Activated T-helper 17 cell treated with anti-CD3 and anti-CD28 coated beads, Interleukin-2, amount 50 U/mL, for 72 hours (primary cell): ENCODE measurements around the gene FAM163A. TPM values are rescaled to one million over a fixed set of nuclear protein-coding genes. Genes with fewer than 3 reads are reported as not detected.
"Not testable (repeated sequence)": the region's sequence is repeated elsewhere in the genome, so short reads cannot be mapped to it uniquely, and the experiment has no call there.

Source experiments
- ATAC-seq: fragments of 150-1000 bp; cut with Tn5 transposase; replicated peaks from 2 replicates; pipeline ENCODE4 v1.10.0; 2021; ENCODE audit warnings: mild to moderate bottlenecking, moderate library complexity
- H3K27ac Mint-ChIP-seq: one replicate; pipeline ENCODE4 v1.8.0; 2022; ENCODE audit warnings: mixed read lengths
- H3K27me3 Mint-ChIP-seq: one replicate; pipeline ENCODE4 v1.8.0; 2022; ENCODE audit warnings: mixed read lengths
- H3K36me3 Mint-ChIP-seq: one replicate; pipeline ENCODE4 v1.8.0; 2022; ENCODE audit warnings: low read depth, mild to moderate bottlenecking, mixed read lengths
- H3K4me1 Mint-ChIP-seq: one replicate; pipeline ENCODE4 v1.8.0; 2022; ENCODE audit warnings: mixed read lengths
- H3K4me3 Mint-ChIP-seq: one replicate; pipeline ENCODE4 v1.8.0; 2022; ENCODE audit warnings: mild to moderate bottlenecking, mixed read lengths
- H3K9me3 Mint-ChIP-seq: one replicate; pipeline ENCODE4 v1.8.0; 2022; ENCODE audit warnings: mixed read lengths
- total RNA-seq, 2 donors: library from RNA; stranded (reverse); gene quantifications; one replicate each; pipeline ENCODE4 v1.2.3, GENCODE V29; 2022

FAM163A gene
- total RNA-seq, 2 donors from 2014 or later: not detected

GRCh38 chr1:179794146-179794545 is 51.1 kb downstream of the FAM163A start:
- H3K4me3 Mint-ChIP-seq: no peak overlapping the region
- H3K27me3 Mint-ChIP-seq: peaks cover 4% of the 10 kb centered on the region
- no peak overlapping the region for H3K27ac Mint-ChIP-seq
- no peak for ATAC-seq
- no peaks in the 10 kb centered on the region for H3K4me1 Mint-ChIP-seq
- no peaks in the 10 kb centered on the region for H3K36me3 Mint-ChIP-seq
- no peaks in the 10 kb centered on the region for H3K9me3 Mint-ChIP-seq

GRCh38 chr1:179794669-179795068 is 51.6 kb downstream of the FAM163A start:
- no peaks in the 10 kb centered on the region for H3K9me3 Mint-ChIP-seq
- H3K4me3 Mint-ChIP-seq: no peak overlapping the region
- peaks cover 4% of the 10 kb centered on the region for H3K27me3 Mint-ChIP-seq

GRCh38 chr1:179798213-179798863 is 55.2 kb downstream of the FAM163A start:
- ATAC-seq: no peak
- Mint-ChIP-seq H3K27ac (no peak overlapping the region), H3K27me3 (peaks cover 4% of the 10 kb centered on the region), H3K36me3 (no peaks in the 10 kb centered on the region), H3K4me1 (no peaks in the 10 kb centered on the region), H3K9me3 (no peaks in the 10 kb centered on the region), H3K4me3 (no peak overlapping the region)

More at GRCh38 chr1:179794669-179795068, 51.6 kb downstream of the FAM163A start:
- H3K4me1 Mint-ChIP-seq: no peaks in the 10 kb centered on the region
- no peak overlapping the region for H3K27ac Mint-ChIP-seq
- H3K36me3 Mint-ChIP-seq: no peaks in the 10 kb centered on the region
- no peak for ATAC-seq

GRCh38 chr1:179798864-179799516 is 55.9 kb downstream of the FAM163A start:
- peaks cover 5% of the 10 kb centered on the region for H3K27me3 Mint-ChIP-seq
- no peak overlapping the region for H3K4me3 Mint-ChIP-seq
- H3K36me3 Mint-ChIP-seq: no peaks in the 10 kb centered on the region
- no peak for ATAC-seq
- no peak overlapping the region for H3K27ac Mint-ChIP-seq
- no peaks in the 10 kb centered on the region for H3K9me3 Mint-ChIP-seq
- no peaks in the 10 kb centered on the region for H3K4me1 Mint-ChIP-seq

- Mint-ChIP-seq H3K27me3 (peaks cover 6% of the 10 kb centered on the region), H3K4me1 (no peaks in the 10 kb centered on the region), H3K36me3 (no peaks in the 10 kb centered on the region), H3K27ac (no peak overlapping the region), H3K4me3 (no peak overlapping the region), H3K9me3 (no peaks in the 10 kb centered on the region)
- no peak for ATAC-seq
Observed at GRCh38 chr1:179800481-179800880, 57.4 kb downstream of the FAM163A start.

- no peaks in the 10 kb centered on the region for H3K36me3 Mint-ChIP-seq
- H3K4me1 Mint-ChIP-seq: no peaks in the 10 kb centered on the region
- no peak overlapping the region for H3K27ac Mint-ChIP-seq
- peaks cover 6% of the 10 kb centered on the region for H3K27me3 Mint-ChIP-seq
- ATAC-seq: no peak
- no peaks in the 10 kb centered on the region for H3K9me3 Mint-ChIP-seq
- no peak overlapping the region for H3K4me3 Mint-ChIP-seq
Observed at GRCh38 chr1:179803104-179803503, 60.0 kb downstream of the FAM163A start.

- ATAC-seq: no peak
- Mint-ChIP-seq H3K36me3 (no peaks in the 10 kb centered on the region), H3K9me3 (no peaks in the 10 kb centered on the region), H3K4me1 (no peaks in the 10 kb centered on the region), H3K27ac (no peak overlapping the region), H3K27me3 (peaks cover 6% of the 10 kb centered on the region), H3K4me3 (no peak overlapping the region)
Observed at GRCh38 chr1:179803918-179804317, 60.8 kb downstream of the FAM163A start.

- not testable (repeated sequence) for H3K9me3 Mint-ChIP-seq, H3K36me3 Mint-ChIP-seq, H3K27me3 Mint-ChIP-seq, H3K4me1 Mint-ChIP-seq, ATAC-seq, H3K4me3 Mint-ChIP-seq, H3K27ac Mint-ChIP-seq
Observed at GRCh38 chr1:179804417-179804816, 61.3 kb downstream of the FAM163A start.

- H3K4me3 Mint-ChIP-seq: no peak overlapping the region
- peaks cover 6% of the 10 kb centered on the region for H3K27me3 Mint-ChIP-seq
- H3K27ac Mint-ChIP-seq: no peak overlapping the region
- no peaks in the 10 kb centered on the region for H3K9me3 Mint-ChIP-seq
- no peak for ATAC-seq
- no peaks in the 10 kb centered on the region for H3K4me1 Mint-ChIP-seq
- H3K36me3 Mint-ChIP-seq: no peaks in the 10 kb centered on the region
Observed at GRCh38 chr1:179805291-179806195, 62.5 kb downstream of the FAM163A start.

GRCh38 chr1:179806333-179806732 is 63.2 kb downstream of the FAM163A start:
- Mint-ChIP-seq H3K27ac (no peak overlapping the region), H3K27me3 (peaks cover 6% of the 10 kb centered on the region), H3K4me3 (no peak overlapping the region), H3K4me1 (no peaks in the 10 kb centered on the region), H3K36me3 (no peaks in the 10 kb centered on the region), H3K9me3 (no peaks in the 10 kb centered on the region)
- no peak for ATAC-seq

GRCh38 chr1:179807291-179807690 is 64.2 kb downstream of the FAM163A start:
- ATAC-seq: no peak
- H3K36me3 Mint-ChIP-seq: no peaks in the 10 kb centered on the region

GRCh38 chr1:179807691-179808485 is 64.8 kb downstream of the FAM163A start:
- no peaks in the 10 kb centered on the region for H3K36me3 Mint-ChIP-seq
- no peak overlapping the region for H3K4me3 Mint-ChIP-seq
- H3K27me3 Mint-ChIP-seq: peaks cover 6% of the 10 kb centered on the region
- H3K9me3 Mint-ChIP-seq: no peaks in the 10 kb centered on the region
- H3K4me1 Mint-ChIP-seq: no peaks in the 10 kb centered on the region
- H3K27ac Mint-ChIP-seq: no peak overlapping the region
- ATAC-seq: no peak

More at GRCh38 chr1:179807291-179807690, 64.2 kb downstream of the FAM163A start:
- H3K27me3 Mint-ChIP-seq: peaks cover 6% of the 10 kb centered on the region
- no peaks in the 10 kb centered on the region for H3K4me1 Mint-ChIP-seq
- H3K27ac Mint-ChIP-seq: no peak overlapping the region
- no peak overlapping the region for H3K4me3 Mint-ChIP-seq
- no peaks in the 10 kb centered on the region for H3K9me3 Mint-ChIP-seq

GRCh38 chr1:179808503-179808902 is 65.4 kb downstream of the FAM163A start:
- no peak for ATAC-seq
- Mint-ChIP-seq H3K4me1 (no peaks in the 10 kb centered on the region), H3K27ac (no peak overlapping the region)

More at GRCh38 chr1:179808503-179808902, 65.4 kb downstream of the FAM163A start:
- H3K36me3 Mint-ChIP-seq: no peaks in the 10 kb centered on the region
- H3K9me3 Mint-ChIP-seq: no peaks in the 10 kb centered on the region
- H3K27me3 Mint-ChIP-seq: peaks cover 6% of the 10 kb centered on the region
- no peak overlapping the region for H3K4me3 Mint-ChIP-seq
